ENCODE data around the gene FCHO1. TPM values are rescaled to one million over a fixed set of nuclear protein-coding genes. Genes with fewer than 3 reads are reported as not detected.

Gene FCHO1
- total RNA-seq, 2 experiments from 2014 or later: 85.6 to 107 TPM

- BruUV-seq (replicated peaks): no TSS peak
- H3K9me3 ChIP-seq (ENCODE audit: low read length): no peaks in the 10 kb centered on the region
- H2AFZ ChIP-seq (ENCODE audit: low read length): no peak overlapping the region
- H3K4me3 ChIP-seq (ENCODE audit: low read depth, low read length, poor library complexity, severe bottlenecking): no peak overlapping the region
- H3K9me2 ChIP-seq (ENCODE audit: insufficient read depth, low read length): no peaks in the 10 kb centered on the region
- H3K36me3 ChIP-seq (ENCODE audit: insufficient read depth, low read length): no peaks in the 10 kb centered on the region
- ChIA-PET CTCF (ENCODE audit: unreplicated experiment) (no interaction called here), POLR2A (no interaction called here)
- no peak overlapping the region for H3K4me2 ChIP-seq (ENCODE audit: low read length)
- no peaks in the 10 kb centered on the region for H4K20me1 ChIP-seq (ENCODE audit: insufficient read depth, low read length)
- H3K4me1 ChIP-seq (ENCODE audit: insufficient read depth, low read length, poor library complexity, severe bottlenecking): no peaks in the 10 kb centered on the region
- intact Hi-C loops (cut with micrococcal nuclease; ENCODE audit: unreplicated experiment): no loop called here
- DNase-seq (ENCODE audit: low spot score): no peak
- no peak for TF ChIP-seq EZH2phosphoT487 (IDR thresholded peaks at IDR 0.05; ENCODE audit: borderline replicate concordance, low read depth, low read length)
- TF ChIP-seq, protein P1, sequence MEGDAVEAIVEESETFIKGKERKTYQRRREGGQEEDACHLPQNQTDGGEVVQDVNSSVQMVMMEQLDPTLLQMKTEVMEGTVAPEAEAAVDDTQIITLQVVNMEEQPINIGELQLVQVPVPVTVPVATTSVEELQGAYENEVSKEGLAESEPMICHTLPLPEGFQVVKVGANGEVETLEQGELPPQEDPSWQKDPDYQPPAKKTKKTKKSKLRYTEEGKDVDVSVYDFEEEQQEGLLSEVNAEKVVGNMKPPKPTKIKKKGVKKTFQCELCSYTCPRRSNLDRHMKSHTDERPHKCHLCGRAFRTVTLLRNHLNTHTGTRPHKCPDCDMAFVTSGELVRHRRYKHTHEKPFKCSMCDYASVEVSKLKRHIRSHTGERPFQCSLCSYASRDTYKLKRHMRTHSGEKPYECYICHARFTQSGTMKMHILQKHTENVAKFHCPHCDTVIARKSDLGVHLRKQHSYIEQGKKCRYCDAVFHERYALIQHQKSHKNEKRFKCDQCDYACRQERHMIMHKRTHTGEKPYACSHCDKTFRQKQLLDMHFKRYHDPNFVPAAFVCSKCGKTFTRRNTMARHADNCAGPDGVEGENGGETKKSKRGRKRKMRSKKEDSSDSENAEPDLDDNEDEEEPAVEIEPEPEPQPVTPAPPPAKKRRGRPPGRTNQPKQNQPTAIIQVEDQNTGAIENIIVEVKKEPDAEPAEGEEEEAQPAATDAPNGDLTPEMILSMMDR (conservative IDR thresholded peaks at IDR 0.05; ENCODE audit: low read length): no peak
- H3K27ac ChIP-seq (ENCODE audit: low read depth, low read length, poor library complexity, severe bottlenecking): no peak overlapping the region
- no peaks in the 10 kb centered on the region for H3K79me2 ChIP-seq (ENCODE audit: insufficient read depth, low read depth, low read length)
These were observed 56.5 kb downstream of the FCHO1 start for GRCh38 chr19:17807731-17808316.

GRCh38 chr19:17811103-17811502 lies 59.8 kb downstream of the FCHO1 start:
- no peak for DNase-seq (ENCODE audit: low spot score)
- no peaks in the 10 kb centered on the region for H3K9me2 ChIP-seq (ENCODE audit: insufficient read depth, low read length)
- intact Hi-C loops (cut with micrococcal nuclease; ENCODE audit: unreplicated experiment): no loop called here
- no peak overlapping the region for H3K4me3 ChIP-seq (ENCODE audit: low read depth, low read length, poor library complexity, severe bottlenecking)
- H3K27ac ChIP-seq (ENCODE audit: low read depth, low read length, poor library complexity, severe bottlenecking): no peak overlapping the region
- no peaks in the 10 kb centered on the region for H3K79me2 ChIP-seq (ENCODE audit: insufficient read depth, low read depth, low read length)
- ChIA-PET CTCF (ENCODE audit: unreplicated experiment) (no interaction called here), POLR2A (no interaction called here)
- no peaks in the 10 kb centered on the region for H3K9me3 ChIP-seq (ENCODE audit: low read length)
- H3K4me1 ChIP-seq (ENCODE audit: insufficient read depth, low read length, poor library complexity, severe bottlenecking): no peaks in the 10 kb centered on the region
- no peak overlapping the region for H3K4me2 ChIP-seq (ENCODE audit: low read length)
- H4K20me1 ChIP-seq (ENCODE audit: insufficient read depth, low read length): no peaks in the 10 kb centered on the region
- no peak overlapping the region for H2AFZ ChIP-seq (ENCODE audit: low read length)
- no peaks in the 10 kb centered on the region for H3K36me3 ChIP-seq (ENCODE audit: insufficient read depth, low read length)
- TF ChIP-seq, protein P1 (conservative IDR thresholded peaks at IDR 0.05; ENCODE audit: low read length): no peak
- no peak for TF ChIP-seq EZH2phosphoT487 (IDR thresholded peaks at IDR 0.05; ENCODE audit: borderline replicate concordance, low read depth, low read length)
- BruUV-seq (replicated peaks): no TSS peak

GRCh38 chr19:17811681-17812080 lies 60.4 kb downstream of the FCHO1 start:
- H3K79me2 ChIP-seq (ENCODE audit: insufficient read depth, low read depth, low read length): no peaks in the 10 kb centered on the region
- H3K36me3 ChIP-seq (ENCODE audit: insufficient read depth, low read length): no peaks in the 10 kb centered on the region
- BruUV-seq (replicated peaks): no TSS peak
- H2AFZ ChIP-seq (ENCODE audit: low read length): no peak overlapping the region
- H4K20me1 ChIP-seq (ENCODE audit: insufficient read depth, low read length): no peaks in the 10 kb centered on the region
- H3K9me3 ChIP-seq (ENCODE audit: low read length): no peaks in the 10 kb centered on the region
- CTCF ChIA-PET (ENCODE audit: unreplicated experiment): no interaction called here
- no peak for DNase-seq (ENCODE audit: low spot score)
- POLR2A ChIA-PET: no interaction called here
- H3K27ac ChIP-seq (ENCODE audit: low read depth, low read length, poor library complexity, severe bottlenecking): no peak overlapping the region
- H3K9me2 ChIP-seq (ENCODE audit: insufficient read depth, low read length): no peaks in the 10 kb centered on the region
- TF ChIP-seq EZH2phosphoT487 (IDR thresholded peaks at IDR 0.05; ENCODE audit: borderline replicate concordance, low read depth, low read length): no peak
- TF ChIP-seq, protein P1 (conservative IDR thresholded peaks at IDR 0.05; ENCODE audit: low read length): no peak
- intact Hi-C loops (cut with micrococcal nuclease; ENCODE audit: unreplicated experiment): no loop called here
- H3K4me2 ChIP-seq (ENCODE audit: low read length): no peak overlapping the region
- no peak overlapping the region for H3K4me3 ChIP-seq (ENCODE audit: low read depth, low read length, poor library complexity, severe bottlenecking)
- H3K4me1 ChIP-seq (ENCODE audit: insufficient read depth, low read length, poor library complexity, severe bottlenecking): no peaks in the 10 kb centered on the region

Measured in OCI-LY7 (cell line).